Fibroblast of villous mesenchyme (primary cell): ENCODE data around the gene RNMT. TPM values are rescaled to one million over a fixed set of nuclear protein-coding genes. Genes with fewer than 3 reads are reported as not detected.

ENCODE experiments used
- DNase-seq: peaks from one replicate; pipeline ENCODE4 v3.0.0-alpha.2; 2010; ENCODE audit warnings: low read depth
- H3K4me3 ChIP-seq: 2 replicates; pipeline ENCODE4 v1.5.1; 2011; ENCODE audit warnings: low read depth, mild to moderate bottlenecking, low read length
- small RNA-seq: library from RNA; depleted of rRNA; stranded (forward); fragments of <200 nt; gene quantifications from one replicate; pipeline ENCODE3, GENCODE V24; 2012
- total RNA-seq: library from RNA; depleted of rRNA; stranded (reverse); fragments of >200 nt; gene quantifications from 2 replicates; pipeline ENCODE4 v1.2.3, GENCODE V29; 2012
- TF ChIP-seq, protein P1 (sequence below): IDR thresholded peaks from 2 replicates; pipeline ENCODE4 v1.5.1; 2012; ENCODE audit warnings: low read depth, mild to moderate bottlenecking, low read length; ENCODE audit not compliant: insufficient read depth

The RNMT gene
- total RNA-seq, 1 donor = 25.5 TPM

DNA sequence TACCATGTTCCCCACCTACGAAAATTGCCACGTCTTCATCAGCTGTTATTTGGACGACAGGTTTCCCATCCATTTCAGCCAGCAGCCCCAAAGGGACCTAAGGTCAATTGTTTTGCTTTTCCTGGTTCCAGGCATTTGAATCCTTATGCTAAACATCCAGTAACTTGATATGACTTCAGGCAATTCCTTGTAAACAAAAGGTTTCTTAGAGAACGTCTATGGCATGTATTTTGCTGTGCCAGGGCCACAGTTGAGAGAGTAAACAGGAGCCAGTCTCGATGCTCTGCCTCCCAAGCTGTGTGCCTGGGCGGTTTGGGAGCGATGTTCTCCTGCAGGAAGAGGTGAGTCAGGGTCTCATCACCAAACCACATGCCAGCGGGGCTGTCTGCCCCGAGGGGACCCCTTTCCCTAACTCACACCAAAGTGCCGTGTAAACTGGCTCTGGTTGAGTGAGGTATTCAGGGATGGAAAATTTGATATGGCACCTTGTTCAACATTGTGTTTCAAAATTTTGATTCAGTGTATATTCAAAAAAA, 84.5 kb downstream of the RNMT start:
- DNase-seq = no peak
- no peak overlapping the region for H3K4me3 ChIP-seq
- TF ChIP-seq, protein P1, sequence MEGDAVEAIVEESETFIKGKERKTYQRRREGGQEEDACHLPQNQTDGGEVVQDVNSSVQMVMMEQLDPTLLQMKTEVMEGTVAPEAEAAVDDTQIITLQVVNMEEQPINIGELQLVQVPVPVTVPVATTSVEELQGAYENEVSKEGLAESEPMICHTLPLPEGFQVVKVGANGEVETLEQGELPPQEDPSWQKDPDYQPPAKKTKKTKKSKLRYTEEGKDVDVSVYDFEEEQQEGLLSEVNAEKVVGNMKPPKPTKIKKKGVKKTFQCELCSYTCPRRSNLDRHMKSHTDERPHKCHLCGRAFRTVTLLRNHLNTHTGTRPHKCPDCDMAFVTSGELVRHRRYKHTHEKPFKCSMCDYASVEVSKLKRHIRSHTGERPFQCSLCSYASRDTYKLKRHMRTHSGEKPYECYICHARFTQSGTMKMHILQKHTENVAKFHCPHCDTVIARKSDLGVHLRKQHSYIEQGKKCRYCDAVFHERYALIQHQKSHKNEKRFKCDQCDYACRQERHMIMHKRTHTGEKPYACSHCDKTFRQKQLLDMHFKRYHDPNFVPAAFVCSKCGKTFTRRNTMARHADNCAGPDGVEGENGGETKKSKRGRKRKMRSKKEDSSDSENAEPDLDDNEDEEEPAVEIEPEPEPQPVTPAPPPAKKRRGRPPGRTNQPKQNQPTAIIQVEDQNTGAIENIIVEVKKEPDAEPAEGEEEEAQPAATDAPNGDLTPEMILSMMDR = no peak

DNA sequence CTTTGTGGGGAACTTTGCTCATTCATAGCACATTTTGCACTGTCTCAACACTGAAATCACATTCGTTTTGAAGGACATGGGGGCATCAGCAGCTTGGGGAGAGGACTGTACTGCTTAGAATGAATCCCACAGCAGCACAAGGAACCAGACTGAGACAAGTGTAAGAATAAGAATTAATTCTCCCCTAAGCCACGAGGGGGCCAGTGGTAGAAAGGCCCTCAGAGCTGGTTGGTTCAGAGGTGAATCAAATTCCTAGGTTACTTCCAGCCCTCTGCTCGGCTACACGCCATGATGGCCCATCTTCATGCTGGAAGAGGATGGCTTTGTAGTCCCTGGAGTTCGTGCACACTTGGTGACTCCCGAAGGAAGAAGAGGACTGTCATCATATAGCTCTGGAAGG, 85.5 kb downstream of the RNMT start:
- no peak for DNase-seq
- H3K4me3 ChIP-seq = no peak overlapping the region
- TF ChIP-seq, protein P1 = no peak

DNA sequence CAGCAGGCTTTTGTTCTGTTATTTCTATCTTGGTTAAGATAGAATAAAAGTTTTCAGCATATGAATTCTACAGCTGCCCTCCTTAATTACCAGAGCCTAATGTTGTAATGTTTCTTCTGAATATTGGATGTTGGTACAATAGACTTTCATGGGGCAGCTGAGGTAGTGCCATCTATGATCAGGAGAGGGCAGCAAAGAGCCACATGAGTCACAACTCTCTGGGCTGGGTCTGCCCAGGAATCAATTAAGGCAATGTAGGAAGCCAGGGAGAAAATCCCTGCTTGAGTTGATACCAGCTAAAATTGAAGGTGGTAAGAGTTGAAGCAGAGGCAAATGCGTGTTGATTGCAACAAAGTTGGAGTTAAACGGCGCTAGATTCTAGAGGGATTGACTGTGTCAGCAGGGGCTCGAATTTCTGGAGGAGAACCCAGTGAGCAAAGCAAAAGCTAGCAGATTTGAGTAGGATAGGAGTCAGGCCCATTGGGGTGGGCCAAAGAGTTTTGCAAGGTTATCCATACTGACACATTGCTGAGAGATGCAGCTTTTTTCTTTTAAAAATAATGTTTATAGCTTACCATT, 86.9 kb downstream of the RNMT start:
- TF ChIP-seq, protein P1 = peak; percentile 92
- no peak overlapping the region for H3K4me3 ChIP-seq
- peak; percentile 50 for DNase-seq

Small RNAs within 50 kb of the gene (small RNA-seq; reads per million reads assigned to genes)
- gene AP001525.1 (not detected), gene RN7SL362P (not detected)

Other genes with a start within 250 kb of the RNMT start
- 16.1 and 20.7 TPM in 2 replicates for gene FAM210A, start 115 bp upstream of the RNMT start, total RNA-seq
- gene MC5R, start 97.5 kb downstream of the RNMT start, total RNA-seq = not detected in 2 replicates
- not detected in 2 replicates for gene MC2R, start 188.9 kb downstream of the RNMT start, total RNA-seq